ENCODE measurements around the gene PTPN1.

- no peak for TF ChIP-seq CTCF (IDR thresholded peaks at IDR 0.05)
- no peak for TF ChIP-seq ZFX (IDR thresholded peaks at IDR 0.05; ENCODE audit: borderline replicate concordance)
These were observed 75.5 kb downstream of the PTPN1 start for GRCh38 chr20:50585678-50586077.

Data from 22Rv1 (cell line).